ENCODE measurements around the gene MAT1A. TPM values are rescaled to one million over a fixed set of nuclear protein-coding genes. Genes with fewer than 3 reads are reported as not detected.

The MAT1A gene
- total and polyA plus RNA-seq, 9 of the 15 experiments (the other 6 are each of a cell fraction or from before 2014, with no cell fraction given) = 0.03 to 0.30 (median 0.11) TPM; not detected in 2

- TF ChIP-seq, protein P1, sequence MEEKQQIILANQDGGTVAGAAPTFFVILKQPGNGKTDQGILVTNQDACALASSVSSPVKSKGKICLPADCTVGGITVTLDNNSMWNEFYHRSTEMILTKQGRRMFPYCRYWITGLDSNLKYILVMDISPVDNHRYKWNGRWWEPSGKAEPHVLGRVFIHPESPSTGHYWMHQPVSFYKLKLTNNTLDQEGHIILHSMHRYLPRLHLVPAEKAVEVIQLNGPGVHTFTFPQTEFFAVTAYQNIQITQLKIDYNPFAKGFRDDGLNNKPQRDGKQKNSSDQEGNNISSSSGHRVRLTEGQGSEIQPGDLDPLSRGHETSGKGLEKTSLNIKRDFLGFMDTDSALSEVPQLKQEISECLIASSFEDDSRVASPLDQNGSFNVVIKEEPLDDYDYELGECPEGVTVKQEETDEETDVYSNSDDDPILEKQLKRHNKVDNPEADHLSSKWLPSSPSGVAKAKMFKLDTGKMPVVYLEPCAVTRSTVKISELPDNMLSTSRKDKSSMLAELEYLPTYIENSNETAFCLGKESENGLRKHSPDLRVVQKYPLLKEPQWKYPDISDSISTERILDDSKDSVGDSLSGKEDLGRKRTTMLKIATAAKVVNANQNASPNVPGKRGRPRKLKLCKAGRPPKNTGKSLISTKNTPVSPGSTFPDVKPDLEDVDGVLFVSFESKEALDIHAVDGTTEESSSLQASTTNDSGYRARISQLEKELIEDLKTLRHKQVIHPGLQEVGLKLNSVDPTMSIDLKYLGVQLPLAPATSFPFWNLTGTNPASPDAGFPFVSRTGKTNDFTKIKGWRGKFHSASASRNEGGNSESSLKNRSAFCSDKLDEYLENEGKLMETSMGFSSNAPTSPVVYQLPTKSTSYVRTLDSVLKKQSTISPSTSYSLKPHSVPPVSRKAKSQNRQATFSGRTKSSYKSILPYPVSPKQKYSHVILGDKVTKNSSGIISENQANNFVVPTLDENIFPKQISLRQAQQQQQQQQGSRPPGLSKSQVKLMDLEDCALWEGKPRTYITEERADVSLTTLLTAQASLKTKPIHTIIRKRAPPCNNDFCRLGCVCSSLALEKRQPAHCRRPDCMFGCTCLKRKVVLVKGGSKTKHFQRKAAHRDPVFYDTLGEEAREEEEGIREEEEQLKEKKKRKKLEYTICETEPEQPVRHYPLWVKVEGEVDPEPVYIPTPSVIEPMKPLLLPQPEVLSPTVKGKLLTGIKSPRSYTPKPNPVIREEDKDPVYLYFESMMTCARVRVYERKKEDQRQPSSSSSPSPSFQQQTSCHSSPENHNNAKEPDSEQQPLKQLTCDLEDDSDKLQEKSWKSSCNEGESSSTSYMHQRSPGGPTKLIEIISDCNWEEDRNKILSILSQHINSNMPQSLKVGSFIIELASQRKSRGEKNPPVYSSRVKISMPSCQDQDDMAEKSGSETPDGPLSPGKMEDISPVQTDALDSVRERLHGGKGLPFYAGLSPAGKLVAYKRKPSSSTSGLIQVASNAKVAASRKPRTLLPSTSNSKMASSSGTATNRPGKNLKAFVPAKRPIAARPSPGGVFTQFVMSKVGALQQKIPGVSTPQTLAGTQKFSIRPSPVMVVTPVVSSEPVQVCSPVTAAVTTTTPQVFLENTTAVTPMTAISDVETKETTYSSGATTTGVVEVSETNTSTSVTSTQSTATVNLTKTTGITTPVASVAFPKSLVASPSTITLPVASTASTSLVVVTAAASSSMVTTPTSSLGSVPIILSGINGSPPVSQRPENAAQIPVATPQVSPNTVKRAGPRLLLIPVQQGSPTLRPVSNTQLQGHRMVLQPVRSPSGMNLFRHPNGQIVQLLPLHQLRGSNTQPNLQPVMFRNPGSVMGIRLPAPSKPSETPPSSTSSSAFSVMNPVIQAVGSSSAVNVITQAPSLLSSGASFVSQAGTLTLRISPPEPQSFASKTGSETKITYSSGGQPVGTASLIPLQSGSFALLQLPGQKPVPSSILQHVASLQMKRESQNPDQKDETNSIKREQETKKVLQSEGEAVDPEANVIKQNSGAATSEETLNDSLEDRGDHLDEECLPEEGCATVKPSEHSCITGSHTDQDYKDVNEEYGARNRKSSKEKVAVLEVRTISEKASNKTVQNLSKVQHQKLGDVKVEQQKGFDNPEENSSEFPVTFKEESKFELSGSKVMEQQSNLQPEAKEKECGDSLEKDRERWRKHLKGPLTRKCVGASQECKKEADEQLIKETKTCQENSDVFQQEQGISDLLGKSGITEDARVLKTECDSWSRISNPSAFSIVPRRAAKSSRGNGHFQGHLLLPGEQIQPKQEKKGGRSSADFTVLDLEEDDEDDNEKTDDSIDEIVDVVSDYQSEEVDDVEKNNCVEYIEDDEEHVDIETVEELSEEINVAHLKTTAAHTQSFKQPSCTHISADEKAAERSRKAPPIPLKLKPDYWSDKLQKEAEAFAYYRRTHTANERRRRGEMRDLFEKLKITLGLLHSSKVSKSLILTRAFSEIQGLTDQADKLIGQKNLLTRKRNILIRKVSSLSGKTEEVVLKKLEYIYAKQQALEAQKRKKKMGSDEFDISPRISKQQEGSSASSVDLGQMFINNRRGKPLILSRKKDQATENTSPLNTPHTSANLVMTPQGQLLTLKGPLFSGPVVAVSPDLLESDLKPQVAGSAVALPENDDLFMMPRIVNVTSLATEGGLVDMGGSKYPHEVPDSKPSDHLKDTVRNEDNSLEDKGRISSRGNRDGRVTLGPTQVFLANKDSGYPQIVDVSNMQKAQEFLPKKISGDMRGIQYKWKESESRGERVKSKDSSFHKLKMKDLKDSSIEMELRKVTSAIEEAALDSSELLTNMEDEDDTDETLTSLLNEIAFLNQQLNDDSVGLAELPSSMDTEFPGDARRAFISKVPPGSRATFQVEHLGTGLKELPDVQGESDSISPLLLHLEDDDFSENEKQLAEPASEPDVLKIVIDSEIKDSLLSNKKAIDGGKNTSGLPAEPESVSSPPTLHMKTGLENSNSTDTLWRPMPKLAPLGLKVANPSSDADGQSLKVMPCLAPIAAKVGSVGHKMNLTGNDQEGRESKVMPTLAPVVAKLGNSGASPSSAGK (IDR thresholded peaks at IDR 0.05) = no peak
- TF ChIP-seq NR2C2 (CRISPR knock-in tag; IDR thresholded peaks at IDR 0.05) (no peak), NR2C2 (tag; IDR thresholded peaks at IDR 0.05) (no peak), POLR2G (IDR thresholded peaks at IDR 0.05; ENCODE audit: low read depth, low read length) (no peak), CBX1 (IDR thresholded peaks at IDR 0.05; ENCODE audit: low read depth) (no peak), GATAD2A (IDR thresholded peaks at IDR 0.05) (no peak), MAZ (CRISPR knock-in tag; conservative IDR thresholded peaks at IDR 0.05 in 1 of 2, IDR thresholded peaks at IDR 0.05 in 1 of 2) (no peak), TGIF2 (CRISPR knock-in tag; IDR thresholded peaks at IDR 0.05) (no peak), ZBED1 (IDR thresholded peaks at IDR 0.05) (no peak)
- TF ChIP-seq, protein P2, sequence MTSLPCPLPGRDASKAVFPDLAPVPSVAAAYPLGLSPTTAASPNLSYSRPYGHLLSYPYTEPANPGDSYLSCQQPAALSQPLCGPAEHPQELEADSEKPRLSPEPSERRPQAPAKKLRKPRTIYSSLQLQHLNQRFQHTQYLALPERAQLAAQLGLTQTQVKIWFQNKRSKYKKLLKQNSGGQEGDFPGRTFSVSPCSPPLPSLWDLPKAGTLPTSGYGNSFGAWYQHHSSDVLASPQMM (CRISPR knock-in tag; IDR thresholded peaks at IDR 0.05) = no peak
Observed at GRCh38 chr10:80281292-80281691, 8.2 kb downstream of the MAT1A start (continued).

Data from K562 (cell line).